Prostate gland (tissue), 2 donors: ENCODE results near the gene ILK.

Experiments used
- CTCF ChIP-seq, 4 experiments: fragments of 200-600 bp in 2 of 4; fragments of 450-650 bp in 2 of 4; sonication (generic) in 2 of 4; IDR thresholded peaks; 1 replicate in 3 of 4; 2 replicates in 1 of 4; pipeline ENCODE4 v1.5.1; 2016 to 2019; ENCODE audit warnings: antibody characterized with exemption in 4 of 4, mild to moderate bottlenecking in 2 of 4, moderate library complexity in 2 of 4
- POLR2A ChIP-seq: fragments of 450-650 bp; IDR thresholded peaks from one replicate; pipeline ENCODE4 v1.6.1; 2016; ENCODE audit warnings: antibody characterized with exemption, mild to moderate bottlenecking
- POLR2AphosphoS5 ChIP-seq: sonication (generic); formaldehyde crosslinking; IDR thresholded peaks from one replicate; pipeline ENCODE4 v1.6.1; 2017; ENCODE audit warnings: antibody characterized with exemption

- TF ChIP-seq POLR2A: no peak
- no peak for TF ChIP-seq CTCF (IDR thresholded peaks at IDR 0.05)
- no peak for TF ChIP-seq POLR2AphosphoS5
These were observed 43.5 kb downstream of the ILK start for GRCh38 chr11:6646918-6647679.
